Esophagus muscularis mucosa (tissue), 4 donors: ENCODE data around the gene PHF23. TPM values are rescaled to one million over a fixed set of nuclear protein-coding genes. Genes with fewer than 3 reads are reported as not detected.

Experiments
- DNase-seq: peaks from one replicate; pipeline ENCODE4 v3.0.0-alpha.2; 2017; ENCODE audit errors: extremely low spot score
- H3K27ac ChIP-seq, 4 donors: fragments of 200-600 bp; sonication (generic); replicated peaks in 1 of 4; 1 replicate in 3 of 4; 2 replicates in 1 of 4; pipeline ENCODE4 v1.5.1; 2016 to 2019; ENCODE audit warnings: mild to moderate bottlenecking in 1 of 4
- H3K27me3 ChIP-seq, 4 donors: fragments of 200-600 bp; sonication (generic); one replicate each; pipeline versions ENCODE4 v1.5.1 to v1.6.0; 2016 to 2019
- H3K36me3 ChIP-seq, 4 donors: fragments of 200-600 bp; sonication (generic); one replicate each; pipeline ENCODE4 v1.5.1; 2016 to 2019
- H3K4me1 ChIP-seq, 4 donors: fragments of 200-600 bp; sonication (generic); one replicate each; pipeline ENCODE4 v1.5.1; 2016 to 2019
- H3K4me3 ChIP-seq, 4 donors: fragments of 200-600 bp; sonication (generic); 1 replicate in 2 of 4; 2 replicates in 2 of 4; pipeline ENCODE4 v1.5.1; 2016 to 2019; ENCODE audit warnings: mild to moderate bottlenecking in 4 of 4, moderate library complexity in 1 of 4
- H3K9me3 ChIP-seq, 4 donors: fragments of 200-600 bp; sonication (generic); 1 replicate in 3 of 4; 2 replicates in 1 of 4; pipeline ENCODE4 v1.5.1; 2016 to 2019
- CTCF ChIP-seq, 3 experiments: fragments of 200-600 bp in 2 of 3; fragments of 450-650 bp in 1 of 3; sonication (generic) in 2 of 3; IDR thresholded peaks; one replicate each; pipeline ENCODE4 v1.5.1; 2017 to 2019; ENCODE audit warnings: antibody characterized with exemption in 3 of 3, mild to moderate bottlenecking in 2 of 3, moderate library complexity in 1 of 3
- EP300 ChIP-seq: sonication (generic); formaldehyde crosslinking; IDR thresholded peaks from one replicate; pipeline ENCODE4 v1.6.1; 2017; ENCODE audit warnings: antibody characterized with exemption
- POLR2A ChIP-seq: fragments of 450-650 bp; IDR thresholded peaks from one replicate; pipeline ENCODE4 v1.6.1; 2017; ENCODE audit warnings: antibody characterized with exemption, moderate library complexity, mild to moderate bottlenecking, low read depth
- POLR2AphosphoS5 ChIP-seq, 2 donors: sonication (generic); formaldehyde crosslinking; IDR thresholded peaks; one replicate each; pipeline ENCODE4 v1.6.1; 2017; ENCODE audit warnings: antibody characterized with exemption in 2 of 2
- WGBS: methylation state at CpG from one replicate; pipeline ENCODE4 v1.1.5; 2018; 5-methylcytosine and 5-hydroxymethylcytosine counted together
- intact Hi-C: fragments of 100-400 bp; cut with DNase I; formaldehyde crosslinking; loops from one replicate; pipeline ENCODE4 v1.15.1; 2023
- total RNA-seq, 4 donors: library from RNA; depleted of rRNA; stranded (reverse); fragments of >200 nt; gene quantifications; one replicate each; pipeline versions ENCODE4 v1.1.0 to v1.2.1, GENCODE V29; 2016

Gene PHF23
- total RNA-seq, 4 donors from 2014 or later: 21.6 to 38.1 (median 24.8) TPM

GRCh38 chr17:7232114-7232513, 7.1 kb downstream of the PHF23 start:
- Histone ChIP-seq H3K9me3 (no peaks in the 10 kb centered on the region), H3K27me3 (no peaks in the 10 kb centered on the region), H3K4me1 (peaks cover 19 to 70% (median 61%) of the 10 kb centered on the region in 4 donors), H3K27ac (no peak overlapping the region), H3K36me3 (peaks cover 19 to 57% (median 55%) of the 10 kb centered on the region in 4 donors), H3K4me3 (no peak overlapping the region)
- DNase-seq: no peak
- TF ChIP-seq EP300 (no peak), CTCF (IDR thresholded peaks at IDR 0.05) (no peak), POLR2AphosphoS5 (IDR thresholded peaks at IDR 0.05) (no peak)
- 63% methylated on average over 5 of the region's 5 CpGs for WGBS
- intact Hi-C loops: no loop called here

GRCh38 chr17:7229504-7229903, 9.8 kb downstream of the PHF23 start:
- DNase-seq: no peak
- Histone ChIP-seq H3K4me1 (peaks cover 12 to 48% (median 44%) of the 10 kb centered on the region in 4 donors), H3K4me3 (no peak overlapping the region), H3K36me3 (peaks cover 23 to 64% (median 62%) of the 10 kb centered on the region in 4 donors), H3K27ac (no peak overlapping the region), H3K9me3 (no peaks in the 10 kb centered on the region), H3K27me3 (no peaks in the 10 kb centered on the region)
- intact Hi-C loops: no loop called here
- no peak for TF ChIP-seq EP300
- no peak for TF ChIP-seq POLR2A
- no peak for TF ChIP-seq CTCF (IDR thresholded peaks at IDR 0.05)
- no peak for TF ChIP-seq POLR2AphosphoS5 (IDR thresholded peaks at IDR 0.05)
- WGBS: 89% methylated on average over 17 of the region's 19 CpGs

- intact Hi-C loops: no loop called here
- 90% methylated on average over 8 of the region's 14 CpGs for WGBS
- TF ChIP-seq POLR2A (no peak), POLR2AphosphoS5 (IDR thresholded peaks at IDR 0.05) (no peak), CTCF (IDR thresholded peaks at IDR 0.05) (no peak), EP300 (no peak)
- H3K9me3 ChIP-seq: no peaks in the 10 kb centered on the region
- no peak overlapping the region for H3K4me3 ChIP-seq
- peak overlapping the region in 1 of 4 donors; percentile 34 for H3K27ac ChIP-seq
- peaks cover 29 to 70% (median 67%) of the 10 kb centered on the region in 4 donors for H3K36me3 ChIP-seq
- DNase-seq: no peak
- H3K4me1 ChIP-seq: peaks cover 14 to 52% (median 45%) of the 10 kb centered on the region in 4 donors
- no peaks in the 10 kb centered on the region for H3K27me3 ChIP-seq
These were observed 10.3 kb downstream of the PHF23 start for GRCh38 chr17:7228920-7229319.

- peaks cover 45 to 89% (median 86%) of the 10 kb centered on the region in 4 donors for H3K36me3 ChIP-seq
- 86% methylated on average over 22 of the region's 31 CpGs for WGBS
- DNase-seq: no peak
These were observed 12.2 kb downstream of the PHF23 start for GRCh38 chr17:7226721-7227710.

More at GRCh38 chr17:7226721-7227710, 12.2 kb downstream of the PHF23 start:
- Histone ChIP-seq H3K27ac (peak overlapping the region in 3 of 4 donors; percentile 34 to 63 (median 35)), H3K27me3 (no peaks in the 10 kb centered on the region), H3K4me3 (no peak overlapping the region), H3K4me1 (peaks cover 14 to 38% (median 33%) of the 10 kb centered on the region in 4 donors), H3K9me3 (no peaks in the 10 kb centered on the region)
- no peak for TF ChIP-seq EP300
- TF ChIP-seq POLR2A: no peak
- no peak for TF ChIP-seq CTCF (IDR thresholded peaks at IDR 0.05)
- no peak for TF ChIP-seq POLR2AphosphoS5 (IDR thresholded peaks at IDR 0.05)
- intact Hi-C loops: no loop called here
